Muscle of leg (tissue), 11 donors: ENCODE measurements around the gene CLINT1. TPM values are rescaled to one million over a fixed set of nuclear protein-coding genes. Genes with fewer than 3 reads are reported as not detected.

ENCODE experiments used
- DNase-seq: peaks from one replicate; pipeline ENCODE4 v3.0.0; 2013
- H3K27ac ChIP-seq: one replicate; pipeline ENCODE4 v1.5.1; 2013; ENCODE audit warnings: mild to moderate bottlenecking, low read length, control low read depth
- H3K27me3 ChIP-seq: one replicate; pipeline ENCODE4 v1.6.1; 2013; ENCODE audit warnings: low read length; ENCODE audit not compliant: control insufficient read depth, insufficient read depth
- H3K36me3 ChIP-seq: one replicate; pipeline ENCODE4 v1.6.1; 2013; ENCODE audit warnings: low read length; ENCODE audit not compliant: control insufficient read depth, insufficient read depth
- H3K4me1 ChIP-seq: one replicate; pipeline ENCODE4 v1.6.1; 2013; ENCODE audit warnings: low read length; ENCODE audit not compliant: control insufficient read depth, insufficient read depth
- H3K4me3 ChIP-seq: one replicate; pipeline ENCODE4 v1.5.1; 2013; ENCODE audit warnings: low read length, control low read depth
- H3K9me3 ChIP-seq: replicated peaks from 2 replicates; pipeline ENCODE4 v1.6.1; 2013; ENCODE audit warnings: low read depth, low read length; ENCODE audit not compliant: control insufficient read depth
- WGBS: methylation state at CpG from one replicate; pipeline ENCODE4 v1.1.5; 2013; ENCODE audit warnings: missing lambda C conversion rate; ENCODE audit not compliant: insufficient coverage; 5-methylcytosine and 5-hydroxymethylcytosine counted together
- polyA plus RNA-seq, 8 donors: library from polyadenylated mRNA; unstranded; fragments of 120-200 nt; gene quantifications; one replicate each; pipeline versions ENCODE4 v1.2.1 to v1.2.3, GENCODE V29; 2013; ENCODE audit warnings: inconsistent platforms in 1 of 8, low replicate concordance in 1 of 8; ENCODE audit not compliant: insufficient read length in 8 of 8, insufficient read depth in 1 of 8
- total RNA-seq: library from RNA; stranded (reverse); fragments of 120-200 nt; gene quantifications from one replicate; pipeline ENCODE4 v1.2.4, GENCODE V29; 2013

CLINT1 gene
- total and polyA plus RNA-seq, 9 donors, result 39.9 to 75.0 (median 62.5) TPM

- H3K27me3 ChIP-seq, result no peaks in the 10 kb centered on the region
- WGBS, result no CpG with 5 or more reads among the region's 2 CpGs
- no peak overlapping the region for H3K4me3 ChIP-seq
- no peaks in the 10 kb centered on the region for H3K9me3 ChIP-seq
- H3K36me3 ChIP-seq, result peaks cover 15% of the 10 kb centered on the region
- H3K4me1 ChIP-seq, result no peaks in the 10 kb centered on the region
- H3K27ac ChIP-seq, result no peak overlapping the region
- DNase-seq, result no peak
Measured at GRCh38 chr5:157808043-157808442, 50.9 kb downstream of the CLINT1 start.

GRCh38 chr5:157802736-157803135, 56.2 kb downstream of the CLINT1 start:
- peaks cover 13% of the 10 kb centered on the region for H3K36me3 ChIP-seq
- no peaks in the 10 kb centered on the region for H3K4me1 ChIP-seq
- H3K27ac ChIP-seq, result no peak overlapping the region
- no peaks in the 10 kb centered on the region for H3K9me3 ChIP-seq
- no peak for DNase-seq
- no peak overlapping the region for H3K4me3 ChIP-seq
- 100% methylated on average over 1 of the region's 6 CpGs for WGBS
- H3K27me3 ChIP-seq, result no peaks in the 10 kb centered on the region

- Histone ChIP-seq H3K4me1 (no peaks in the 10 kb centered on the region), H3K36me3 (peaks cover 14% of the 10 kb centered on the region), H3K9me3 (no peaks in the 10 kb centered on the region), H3K27me3 (no peaks in the 10 kb centered on the region), H3K27ac (no peak overlapping the region), H3K4me3 (no peak overlapping the region)
- DNase-seq, result no peak
- no CpG with 5 or more reads among the region's 1 CpG for WGBS
Measured at GRCh38 chr5:157800137-157800536, 58.8 kb downstream of the CLINT1 start.

- WGBS, result no CpG with 5 or more reads among the region's 1 CpG
- DNase-seq, result no peak
- peaks cover 12% of the 10 kb centered on the region for H3K36me3 ChIP-seq
Measured at GRCh38 chr5:157799578-157799977, 59.4 kb downstream of the CLINT1 start.

DNA sequence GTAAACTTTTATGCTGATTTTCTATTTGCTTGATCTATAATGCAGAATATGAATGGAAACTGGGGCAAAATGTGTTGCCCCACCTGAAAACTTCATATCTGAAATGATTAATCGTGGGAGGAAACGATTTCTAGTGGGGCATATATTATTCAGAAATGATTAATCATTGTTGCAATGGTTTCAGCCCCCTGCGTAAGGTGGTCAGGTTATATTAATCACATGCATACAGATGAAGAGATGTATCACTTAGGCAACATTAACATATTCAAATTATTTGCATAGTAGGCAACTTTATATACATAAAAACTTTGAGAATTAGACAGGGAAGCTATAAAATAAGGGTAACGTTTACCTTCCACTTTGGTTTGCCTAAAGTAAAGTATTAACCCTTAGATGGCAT, 65.6 kb downstream of the CLINT1 start:
- H3K27me3 ChIP-seq, result no peaks in the 10 kb centered on the region
- DNase-seq, result no peak
- H3K27ac ChIP-seq, result no peak overlapping the region
- peaks cover 21% of the 10 kb centered on the region for H3K36me3 ChIP-seq
- no peaks in the 10 kb centered on the region for H3K9me3 ChIP-seq
- no peak overlapping the region for H3K4me3 ChIP-seq
- WGBS, result no CpG with 5 or more reads among the region's 4 CpGs
- no peaks in the 10 kb centered on the region for H3K4me1 ChIP-seq

More at GRCh38 chr5:157799578-157799977, 59.4 kb downstream of the CLINT1 start:
- no peaks in the 10 kb centered on the region for H3K4me1 ChIP-seq
- H3K27ac ChIP-seq, result no peak overlapping the region
- H3K4me3 ChIP-seq, result no peak overlapping the region
- H3K9me3 ChIP-seq, result no peaks in the 10 kb centered on the region
- no peaks in the 10 kb centered on the region for H3K27me3 ChIP-seq

- DNase-seq, result no peak
- H3K9me3 ChIP-seq, result no peaks in the 10 kb centered on the region
- H3K4me1 ChIP-seq, result no peaks in the 10 kb centered on the region
- H3K27me3 ChIP-seq, result no peaks in the 10 kb centered on the region
- no CpG with 5 or more reads among the region's 3 CpGs for WGBS
- H3K36me3 ChIP-seq, result peaks cover 14% of the 10 kb centered on the region
- no peak overlapping the region for H3K4me3 ChIP-seq
- no peak overlapping the region for H3K27ac ChIP-seq
Measured at GRCh38 chr5:157785801-157786200, 73.1 kb downstream of the CLINT1 start.

DNA sequence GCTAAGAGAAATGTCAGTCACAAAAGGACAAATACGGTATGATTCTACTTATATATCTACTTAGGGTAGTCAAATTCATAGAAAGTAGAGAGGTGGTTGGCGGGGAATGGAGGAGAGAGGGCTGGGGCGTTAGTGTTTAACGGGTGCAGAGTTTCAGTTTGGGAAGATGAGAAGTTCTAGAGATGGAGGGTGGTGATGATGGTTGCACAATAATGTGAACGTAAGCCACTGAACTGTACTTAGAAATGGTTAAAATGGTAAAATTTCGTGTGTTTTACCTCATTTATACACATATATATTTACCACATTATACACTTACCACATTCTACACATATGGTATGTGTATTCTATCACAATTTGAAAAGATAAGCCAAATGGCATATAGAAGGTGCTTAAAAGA, 79.7 kb downstream of the CLINT1 start:
- no peak for DNase-seq
- WGBS, result no CpG with 5 or more reads among the region's 6 CpGs

DNA sequence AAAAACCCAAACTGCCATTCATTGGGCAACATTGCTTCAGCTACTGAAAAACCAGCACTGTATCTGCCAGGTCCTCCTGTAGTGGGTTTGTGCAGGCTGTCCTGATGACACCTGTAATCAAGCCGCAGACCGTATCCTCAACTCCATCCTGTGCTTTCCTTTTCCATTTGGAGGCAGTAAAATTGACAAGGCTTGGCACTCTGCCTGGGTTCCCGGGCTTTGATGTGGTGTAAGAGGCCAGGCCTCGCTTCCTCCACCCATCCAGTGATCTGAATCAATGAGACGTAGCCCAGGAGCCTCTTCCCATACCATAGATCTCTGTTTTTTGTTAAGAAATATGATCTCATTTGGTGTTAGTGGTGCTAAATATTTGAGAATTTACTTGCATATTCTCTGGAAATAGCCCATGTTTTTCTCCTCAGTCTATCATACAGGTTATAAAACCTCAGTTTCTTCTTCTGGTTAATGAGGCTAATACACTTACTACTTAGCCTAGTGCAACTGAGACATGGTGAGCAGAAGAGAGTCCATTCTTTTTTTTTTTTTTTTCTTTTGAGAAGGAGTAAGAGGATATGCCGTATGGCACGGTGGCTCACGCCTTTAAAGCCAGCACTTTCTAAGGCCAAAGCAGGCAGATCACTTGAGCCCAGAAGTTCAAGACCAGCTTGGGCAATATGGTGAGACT, 80.7 kb downstream of the CLINT1 start:
- Histone ChIP-seq H3K4me3 (no peak overlapping the region), H3K9me3 (no peaks in the 10 kb centered on the region), H3K4me1 (no peaks in the 10 kb centered on the region), H3K27me3 (no peaks in the 10 kb centered on the region), H3K27ac (no peak overlapping the region), H3K36me3 (no peaks in the 10 kb centered on the region)
- no CpG with 5 or more reads among the region's 8 CpGs for WGBS
- no peak for DNase-seq

More for the DNA sequence above, 79.7 kb downstream of the CLINT1 start:
- H3K36me3 ChIP-seq, result peaks cover 5% of the 10 kb centered on the region
- H3K9me3 ChIP-seq, result no peaks in the 10 kb centered on the region
- H3K27me3 ChIP-seq, result no peaks in the 10 kb centered on the region
- no peak overlapping the region for H3K27ac ChIP-seq
- no peak overlapping the region for H3K4me3 ChIP-seq
- no peaks in the 10 kb centered on the region for H3K4me1 ChIP-seq

DNA sequence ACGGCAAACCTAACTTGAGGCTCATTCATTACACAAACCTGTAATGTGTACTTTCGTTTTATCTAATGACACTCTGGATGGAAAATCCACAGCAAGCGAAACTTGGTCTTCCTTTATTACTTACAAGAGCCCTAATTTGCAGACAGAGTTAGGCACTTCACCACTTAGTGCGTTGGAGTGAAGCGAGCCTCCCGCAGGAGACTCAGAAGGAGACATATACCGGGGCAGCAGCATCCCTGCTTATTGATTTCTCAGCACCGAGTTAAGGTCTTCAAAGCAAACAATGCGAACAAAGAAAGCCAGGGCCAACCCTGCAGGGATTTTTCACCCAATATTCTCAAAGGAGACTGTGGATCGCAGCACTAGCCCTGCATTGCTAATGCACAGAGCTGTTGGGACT, 86.8 kb downstream of the CLINT1 start:
- Histone ChIP-seq H3K27ac (no peak overlapping the region), H3K27me3 (no peaks in the 10 kb centered on the region), H3K9me3 (no peaks in the 10 kb centered on the region), H3K4me1 (peaks cover 7% of the 10 kb centered on the region), H3K36me3 (no peaks in the 10 kb centered on the region), H3K4me3 (no peak overlapping the region)
- no peak for DNase-seq
- 66% methylated on average over 8 of the region's 10 CpGs for WGBS

DNA sequence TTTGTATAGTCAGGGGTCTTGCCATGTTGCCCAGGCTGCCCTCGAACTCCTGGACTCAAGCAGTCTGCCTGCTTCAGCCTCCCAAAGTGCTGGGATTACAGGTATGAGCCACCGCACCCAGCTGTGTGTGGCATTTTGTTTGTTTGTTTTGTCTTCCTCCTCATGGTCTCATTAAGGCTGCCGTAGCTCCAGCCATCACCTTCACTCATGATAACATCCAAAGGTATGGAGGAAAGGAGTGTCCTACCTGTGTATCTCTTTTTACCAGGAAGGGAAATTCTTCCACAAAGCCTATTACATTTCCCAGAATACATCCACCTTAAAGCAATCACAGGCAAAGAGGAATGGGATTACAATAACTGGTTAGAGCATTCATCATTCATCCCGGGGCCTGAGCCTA, 88.3 kb downstream of the CLINT1 start:
- WGBS, result no CpG with 5 or more reads among the region's 4 CpGs
- Histone ChIP-seq H3K27ac (no peak overlapping the region), H3K36me3 (no peaks in the 10 kb centered on the region), H3K27me3 (no peaks in the 10 kb centered on the region), H3K4me1 (peaks cover 10% of the 10 kb centered on the region), H3K9me3 (no peaks in the 10 kb centered on the region), H3K4me3 (no peak overlapping the region)
- no peak for DNase-seq

GRCh38 chr5:157767689-157768088, 91.3 kb downstream of the CLINT1 start:
- 88% methylated on average over 2 of the region's 3 CpGs for WGBS
- DNase-seq, result peak; percentile 24
- no peak overlapping the region for H3K27ac ChIP-seq
- peaks cover 10% of the 10 kb centered on the region for H3K4me1 ChIP-seq
- no peaks in the 10 kb centered on the region for H3K36me3 ChIP-seq
- no peak overlapping the region for H3K4me3 ChIP-seq
- H3K27me3 ChIP-seq, result no peaks in the 10 kb centered on the region
- no peaks in the 10 kb centered on the region for H3K9me3 ChIP-seq
